GM18507 (cell line): ENCODE data around the gene RNPEP.
A peak's percentile ranks its signal among the peaks of the same experiment; 100 is the strongest.
"Not testable (repeated sequence)": the region's sequence is repeated elsewhere in the genome, so short reads cannot be mapped to it uniquely, and the experiment has no call there.

Experiments
- DNase-seq: peaks from one replicate; pipeline ENCODE4 v3.0.0; 2011; ENCODE audit warnings: low read depth; ENCODE audit not compliant: insufficient read length; ENCODE audit errors: extremely low spot score
- FAIRE-seq: peaks from 2 replicates; lab custom pipeline; 2011; peaks lifted over from hg19 to GRCh38; lab: Jason Lieb, UNC

The RNPEP gene

DNA sequence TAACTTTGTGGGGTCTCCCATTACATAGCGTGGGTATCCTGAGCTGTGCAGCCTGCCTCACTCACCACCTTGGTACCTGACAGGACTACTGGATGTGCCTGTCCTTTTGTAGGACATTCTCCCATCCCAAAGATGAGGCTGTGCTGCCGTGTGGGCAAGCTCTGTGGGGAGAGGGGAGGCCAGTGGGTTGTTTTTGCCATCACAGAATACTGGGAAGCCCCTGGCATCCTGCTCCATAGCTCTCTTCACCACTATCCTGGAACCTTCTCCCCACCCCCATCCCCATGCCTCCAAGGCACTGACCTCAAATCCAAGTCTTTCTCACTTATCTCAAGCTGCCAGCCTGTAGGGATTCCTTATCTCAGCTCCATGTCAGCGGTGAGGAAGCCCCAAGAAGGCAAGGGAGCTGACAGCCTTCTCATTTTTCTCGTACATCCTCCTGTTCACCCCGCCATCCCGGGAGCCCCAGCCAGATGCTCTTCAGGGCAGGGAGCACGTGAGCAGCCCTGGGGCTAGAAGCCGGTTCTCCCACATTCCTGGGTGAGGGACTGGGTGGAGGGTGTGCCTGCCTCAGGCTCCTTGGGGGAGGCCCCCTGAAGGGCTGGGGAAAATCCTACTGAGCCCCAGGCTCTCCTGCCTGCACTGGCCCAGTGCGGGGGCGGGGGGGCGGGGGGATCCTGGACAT lies 25.5 kb downstream of the RNPEP start:
- DNase-seq (no peak), FAIRE-seq (no peak)

DNA sequence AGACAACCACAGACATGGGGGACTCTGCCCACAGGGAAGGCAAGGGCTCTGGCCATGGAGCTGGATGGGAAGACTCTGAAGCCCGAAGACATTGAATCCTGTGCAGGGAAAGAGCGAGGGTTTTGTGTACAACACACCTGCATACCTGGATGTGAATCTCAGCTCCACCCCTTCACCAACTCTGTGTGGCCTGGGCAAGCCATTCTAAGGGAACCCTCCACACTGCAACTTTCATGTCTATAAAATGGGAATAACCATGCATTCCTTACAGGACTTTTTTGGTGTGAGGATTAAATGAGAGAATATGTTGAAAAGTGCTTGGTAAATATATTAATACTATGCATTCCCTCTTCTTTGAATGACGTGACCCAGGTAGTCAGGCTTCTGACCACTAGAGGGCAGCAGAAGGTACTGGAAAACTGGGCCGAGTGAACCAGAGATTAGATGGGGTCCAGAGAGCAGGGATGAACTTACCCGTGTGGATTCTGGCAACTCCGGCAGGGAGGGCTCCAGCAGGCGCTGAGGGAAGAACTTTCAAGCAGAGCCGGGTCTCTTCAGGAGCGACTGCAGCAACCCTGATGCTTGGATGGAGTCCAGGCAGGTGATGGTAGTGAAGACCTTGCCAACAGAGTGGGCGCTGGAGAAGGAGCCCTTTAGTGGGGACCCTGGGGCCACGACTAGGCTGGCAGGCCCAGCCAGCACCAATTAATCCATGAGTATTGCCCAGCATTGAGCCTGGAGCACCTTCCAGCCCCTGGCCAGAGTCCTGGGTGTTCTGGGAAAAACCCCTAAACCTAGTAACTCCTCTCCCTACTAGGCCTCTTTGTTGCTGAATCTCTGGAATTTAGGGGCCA lies 27.1 kb downstream of the RNPEP start:
- FAIRE-seq (peak; percentile 92), DNase-seq (peak; percentile 61)

GRCh38 chr1:202010180-202011015 lies 27.9 kb downstream of the RNPEP start, which contains the start of gene ELF3:
TSS of gene ELF3 (plus strand) at chr1:202010587. CDS start at chr1:202011137, 550 bp downstream.
- peak; percentile 70 for DNase-seq
- FAIRE-seq: peak; percentile 96

- DNase-seq: no peak
- FAIRE-seq: no peak
Observed at GRCh38 chr1:202011994-202012393, 29.5 kb downstream of the RNPEP start.

GRCh38 chr1:202012544-202013478 lies 30.4 kb downstream of the RNPEP start:
- FAIRE-seq: no peak
- no peak for DNase-seq

- DNase-seq (no peak), FAIRE-seq (no peak)
Observed at GRCh38 chr1:202013603-202014002, 31.2 kb downstream of the RNPEP start.

DNA sequence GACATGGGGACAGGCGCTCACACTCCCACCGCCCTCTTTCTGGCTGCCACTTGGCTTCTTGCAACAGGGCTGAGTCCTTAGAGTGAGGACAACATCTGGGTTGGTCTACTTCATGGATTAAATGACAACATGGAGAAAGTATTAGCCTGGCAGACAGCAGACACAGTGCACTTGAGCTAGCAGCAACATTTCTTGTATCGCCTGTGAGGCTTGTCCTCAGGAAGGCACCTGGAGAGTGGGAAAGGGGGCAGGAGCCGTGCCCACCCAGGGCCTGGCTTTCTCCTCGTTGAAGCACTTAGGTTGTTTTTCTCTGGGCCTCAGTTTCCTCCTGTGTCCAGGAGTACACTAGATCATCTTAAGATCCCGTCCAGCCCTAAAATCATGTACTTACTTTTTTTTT lies 31.6 kb downstream of the RNPEP start:
- FAIRE-seq: no peak
- DNase-seq: no peak

- DNase-seq (no peak), FAIRE-seq (no peak)
Observed at GRCh38 chr1:202014915-202015661, 32.6 kb downstream of the RNPEP start.

DNA sequence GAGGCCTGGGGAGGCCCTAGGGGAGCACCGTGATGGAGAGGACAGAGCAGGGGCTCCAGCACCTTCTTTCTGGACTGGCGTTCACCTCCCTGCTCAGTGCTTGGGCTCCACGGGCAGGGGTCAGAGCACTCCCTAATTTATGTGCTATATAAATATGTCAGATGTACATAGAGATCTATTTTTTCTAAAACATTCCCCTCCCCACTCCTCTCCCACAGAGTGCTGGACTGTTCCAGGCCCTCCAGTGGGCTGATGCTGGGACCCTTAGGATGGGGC lies 33.2 kb downstream of the RNPEP start:
- DNase-seq (no peak), FAIRE-seq (no peak)

GRCh38 chr1:202016022-202016810 lies 33.8 kb downstream of the RNPEP start:
- no peak for FAIRE-seq

DNA sequence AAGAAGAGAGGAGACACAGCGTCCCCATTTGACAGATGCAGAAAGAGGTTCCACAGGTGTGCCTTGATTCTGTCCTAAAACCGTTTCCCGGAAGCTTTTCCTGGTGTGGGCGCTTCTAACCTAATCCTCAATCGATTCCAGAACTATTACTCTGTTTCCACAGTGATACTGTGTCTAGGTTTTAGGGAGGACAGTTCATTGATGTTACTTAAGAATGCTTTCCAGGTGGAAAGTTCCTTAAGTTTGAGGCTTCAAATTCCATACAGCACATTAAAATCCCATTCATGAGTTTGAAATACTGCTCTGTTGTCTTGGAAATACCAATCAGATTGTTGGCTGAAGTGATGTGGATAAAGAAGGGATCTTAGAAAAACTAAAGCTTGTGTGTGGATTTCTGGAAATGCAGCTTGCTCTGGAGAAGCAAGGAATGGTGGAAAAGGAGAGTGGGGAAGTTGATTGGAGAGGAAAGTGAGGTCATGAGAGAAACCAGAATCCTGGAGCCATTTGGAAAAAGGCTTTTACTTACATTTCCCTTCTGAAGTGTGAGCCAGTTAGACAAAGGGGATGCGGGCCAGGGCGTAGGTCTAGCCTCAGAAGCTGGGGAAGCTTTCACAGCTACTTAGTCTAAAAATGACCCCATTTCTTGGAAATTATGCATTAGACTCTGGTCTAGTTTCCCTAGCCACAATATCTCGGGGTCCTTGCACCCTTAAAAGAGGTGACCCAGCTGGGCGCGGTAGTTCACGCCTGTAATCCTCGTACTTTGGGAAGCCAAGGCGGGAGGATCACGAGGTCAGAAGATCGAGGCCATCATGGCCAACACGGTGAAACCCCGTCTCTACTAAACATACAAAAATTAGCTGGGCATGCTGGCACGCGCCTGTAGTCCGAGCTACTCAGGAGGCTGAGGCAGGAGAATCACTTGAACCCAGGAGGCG lies 34.6 kb downstream of the RNPEP start:
- FAIRE-seq (no peak), DNase-seq (no peak)

More at GRCh38 chr1:202016022-202016810, 33.8 kb downstream of the RNPEP start:
- DNase-seq: no peak

- no peak for DNase-seq
- no peak for FAIRE-seq
Observed at GRCh38 chr1:202017749-202018467, 35.5 kb downstream of the RNPEP start.

DNA sequence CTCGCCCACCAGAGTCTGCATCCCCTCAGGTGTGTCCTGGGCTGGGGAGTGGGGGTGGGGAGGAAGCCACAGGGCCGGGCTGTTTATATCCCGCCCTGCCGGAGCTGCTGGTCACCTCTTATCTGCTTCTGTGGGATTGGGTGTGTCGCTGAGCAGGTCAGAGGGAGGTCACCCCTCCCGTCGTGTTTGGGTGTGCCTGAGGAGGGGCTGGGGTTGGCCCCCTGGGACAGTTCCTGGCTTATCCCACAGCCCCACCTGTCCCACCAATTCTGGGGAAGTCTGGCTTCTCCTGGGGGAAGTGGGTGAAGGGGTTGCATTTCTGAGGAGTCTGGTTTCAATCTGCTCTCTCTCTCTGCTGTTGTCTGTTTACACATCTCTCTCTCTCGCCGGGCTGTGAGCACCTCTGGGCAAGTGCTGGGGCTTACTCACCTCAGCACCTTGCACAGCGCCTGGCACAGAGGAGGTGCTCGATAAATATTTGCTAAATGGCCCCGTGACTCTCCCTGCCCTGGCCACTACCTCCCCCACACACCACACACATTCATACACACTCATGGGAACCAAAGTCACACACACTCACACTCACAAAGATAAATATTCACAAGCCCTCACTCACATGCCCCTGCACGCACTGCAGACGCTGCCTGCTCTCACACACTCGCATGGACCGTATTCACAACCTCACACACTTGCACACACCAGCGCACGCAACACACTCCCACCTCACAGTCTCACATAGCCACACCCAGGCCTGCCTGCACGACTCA lies 36.2 kb downstream of the RNPEP start:
- DNase-seq (no peak), FAIRE-seq (no peak)

DNA sequence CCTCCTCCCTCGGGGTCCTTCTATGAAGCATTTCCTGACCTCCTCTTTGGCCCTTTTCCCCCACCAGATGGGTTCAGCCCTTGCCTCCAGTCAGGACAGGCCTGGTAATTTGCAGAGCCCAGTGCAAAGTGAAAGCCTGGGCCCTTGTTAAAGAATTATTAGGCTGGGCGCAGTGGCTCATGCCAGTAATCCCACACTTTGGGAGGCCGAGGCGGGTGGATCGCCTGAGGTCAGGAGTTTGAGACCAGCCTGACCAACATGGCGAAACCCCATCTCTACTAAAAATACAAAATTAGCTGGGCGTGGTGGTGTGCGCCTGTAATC lies 36.7 kb downstream of the RNPEP start:
- FAIRE-seq: not testable (repeated sequence)

GRCh38 chr1:202023001-202023433 lies 40.6 kb downstream of the RNPEP start:
- no peak for DNase-seq
- FAIRE-seq: no peak

More for the DNA sequence above, 36.7 kb downstream of the RNPEP start:
- not testable (repeated sequence) for DNase-seq
